Parietal lobe (tissue), 2 donors: ENCODE data around the gene SOAT2. TPM values are rescaled to one million over a fixed set of nuclear protein-coding genes. Genes with fewer than 3 reads are reported as not detected.

ENCODE experiments used
- small RNA-seq: library from RNA; depleted of rRNA; stranded (forward); fragments of <200 nt; gene quantifications from one replicate; pipeline ENCODE3, GENCODE V24; 2014; ENCODE audit warnings: low replicate concordance
- total RNA-seq: library from RNA; depleted of rRNA; stranded (reverse); fragments of >200 nt; gene quantifications from one replicate; pipeline ENCODE4 v1.2.3, GENCODE V29; 2014

SOAT2 gene
- total RNA-seq = not detected

GRCh38 chr12:53102883-53103807 is at the start of gene SOAT2:
SOAT2 (plus strand) TSS chr12:53103486; CDS start chr12:53103578, 92 bp downstream.

GRCh38 chr12:53079226-53080117 is 23.8 kb upstream of the SOAT2 start, which contains the start of gene SPRYD3:
SPRYD3 (minus strand) TSS chr12:53079390; CDS start chr12:53079333, 57 bp downstream.

DNA sequence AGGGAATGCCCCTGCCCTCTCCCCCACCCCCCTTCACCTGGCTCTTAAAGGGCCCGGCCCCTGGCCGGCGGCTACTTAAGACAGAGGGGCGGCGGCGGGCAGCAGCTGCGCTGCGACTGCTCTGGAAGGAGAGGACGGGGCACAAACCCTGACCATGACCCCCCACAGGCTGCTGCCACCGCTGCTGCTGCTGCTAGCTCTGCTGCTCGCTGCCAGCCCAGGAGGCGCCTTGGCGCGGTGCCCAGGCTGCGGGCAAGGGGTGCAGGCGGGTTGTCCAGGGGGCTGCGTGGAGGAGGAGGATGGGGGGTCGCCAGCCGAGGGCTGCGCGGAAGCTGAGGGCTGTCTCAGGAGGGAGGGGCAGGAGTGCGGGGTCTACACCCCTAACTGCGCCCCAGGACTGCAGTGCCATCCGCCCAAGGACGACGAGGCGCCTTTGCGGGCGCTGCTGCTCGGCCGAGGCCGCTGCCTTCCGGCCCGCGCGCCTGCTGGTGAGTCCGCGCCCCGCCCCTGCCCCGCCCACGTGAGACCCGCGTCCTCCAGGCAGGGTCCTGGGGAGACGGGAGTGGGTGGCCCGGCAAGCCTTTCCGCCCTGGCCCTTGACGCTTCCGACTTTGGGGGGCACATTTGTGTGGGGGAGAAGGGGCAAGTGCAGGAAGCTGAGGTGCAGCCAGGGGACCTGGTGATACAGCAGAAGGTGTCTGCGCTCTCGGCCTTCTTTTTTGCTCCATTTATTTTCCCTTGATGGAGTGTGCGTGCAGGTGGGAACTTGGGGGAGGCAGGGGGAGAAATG is 5.5 kb upstream of the SOAT2 start, which contains the start of gene IGFBP6:
Gene IGFBP6 (plus strand): TSS at position 104 of the 790 bp plus-strand sequence. CDS start 51 bp downstream, at position 155.

Small RNA genes within 50 kb of the gene (small RNA-seq; reads per million reads assigned to genes)
- gene HIGD1AP1 (not detected), gene MIR6757 (not detected), gene RNU6-333P (not detected)

Other genes with a start within 250 kb of the SOAT2 start
- gene KRT8, start 198.4 kb upstream of the SOAT2 start, total RNA-seq = not detected
- gene KRT18, start 154.4 kb upstream of the SOAT2 start, total RNA-seq = 1.3 TPM
- gene EIF4B, start 97.0 kb upstream of the SOAT2 start, total RNA-seq = 763 TPM
- gene TNS2, start 53.4 kb upstream of the SOAT2 start, total RNA-seq = 31.6 TPM
- gene SPRYD3, start 24.1 kb upstream of the SOAT2 start, total RNA-seq = 24.1 TPM
- 3.8 TPM for gene IGFBP6, start 5.8 kb upstream of the SOAT2 start, total RNA-seq
- gene ZNF740, start 77.2 kb downstream of the SOAT2 start, total RNA-seq = 23.2 TPM
- gene CSAD, start 77.4 kb downstream of the SOAT2 start, total RNA-seq = 52.9 TPM
- not detected for gene ITGB7, start 103.8 kb downstream of the SOAT2 start, total RNA-seq
- 5.0 TPM for gene RARG, start 128.7 kb downstream of the SOAT2 start, total RNA-seq
- 2.8 TPM for gene ESPL1, start 164.8 kb downstream of the SOAT2 start, total RNA-seq
- gene PFDN5, start 192.1 kb downstream of the SOAT2 start, total RNA-seq = 432 TPM
- 46.3 TPM for gene MYG1, start 196.2 kb downstream of the SOAT2 start, total RNA-seq
- gene AAAS, start 218.1 kb downstream of the SOAT2 start, total RNA-seq = 38.8 TPM
- gene SP7, start 232.9 kb downstream of the SOAT2 start, total RNA-seq = 0.31 TPM